H54 (cell line): ENCODE data around the gene AAMDC.
"Not testable (repeated sequence)": the region's sequence is repeated elsewhere in the genome, so short reads cannot be mapped to it uniquely, and the experiment has no call there.

Source experiments
- DNase-seq: peaks from one replicate; pipeline ENCODE4 v3.0.0; 2011; ENCODE audit warnings: low spot score, mixed read lengths; ENCODE audit not compliant: insufficient read length
- FAIRE-seq: peaks from 3 replicates; lab custom pipeline; 2011; peaks lifted over from hg19 to GRCh38; lab: Jason Lieb, UNC
- POLR2A ChIP-seq: IDR thresholded peaks from 2 replicates; pipeline ENCODE4 v1.6.1; 2011; ENCODE audit warnings: low read depth, mild to moderate bottlenecking, low read length

The AAMDC gene

DNA sequence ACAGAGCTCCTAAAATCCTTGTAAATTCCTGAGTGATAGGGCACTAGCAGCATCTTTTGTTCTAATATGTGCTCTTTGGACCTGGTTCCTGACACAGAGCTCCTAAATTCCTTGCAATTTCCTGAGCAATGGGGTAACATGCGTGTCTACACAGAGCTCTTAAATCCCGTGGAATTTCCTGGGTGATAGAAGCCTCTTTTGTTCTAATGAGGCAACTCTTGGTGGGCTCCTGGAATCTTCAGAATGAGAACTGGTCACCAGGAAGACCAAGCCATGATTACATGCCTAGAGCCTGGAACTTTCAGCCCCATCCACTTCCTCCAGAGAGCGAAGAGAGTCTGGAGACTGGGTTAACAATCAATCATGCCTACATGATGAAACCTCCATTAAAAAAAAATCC, 19.5 kb upstream of the AAMDC start:
- DNase-seq (no peak), FAIRE-seq (no peak)
- TF ChIP-seq POLR2A: no peak

DNA sequence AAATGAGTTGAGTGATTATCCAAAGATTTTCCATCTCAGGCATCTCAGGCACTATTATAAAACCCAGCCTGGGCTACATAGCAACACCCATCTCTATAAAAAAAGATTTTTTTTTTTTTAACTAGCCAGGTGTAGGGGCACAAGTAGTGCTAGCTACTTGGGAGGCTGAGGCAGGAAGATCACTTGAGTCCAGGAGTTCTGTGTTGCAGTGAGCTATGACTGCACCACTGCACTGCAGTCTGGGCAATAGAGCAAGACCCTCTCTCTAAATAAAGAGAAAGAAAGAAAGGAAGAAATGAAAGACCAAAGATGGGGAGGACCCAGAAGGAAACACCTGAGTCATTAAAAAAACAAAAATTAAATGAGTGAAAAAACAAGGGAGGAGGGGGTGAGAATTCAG, 14.5 kb upstream of the AAMDC start:
- no peak for FAIRE-seq
- no peak for DNase-seq
- TF ChIP-seq POLR2A: no peak

DNA sequence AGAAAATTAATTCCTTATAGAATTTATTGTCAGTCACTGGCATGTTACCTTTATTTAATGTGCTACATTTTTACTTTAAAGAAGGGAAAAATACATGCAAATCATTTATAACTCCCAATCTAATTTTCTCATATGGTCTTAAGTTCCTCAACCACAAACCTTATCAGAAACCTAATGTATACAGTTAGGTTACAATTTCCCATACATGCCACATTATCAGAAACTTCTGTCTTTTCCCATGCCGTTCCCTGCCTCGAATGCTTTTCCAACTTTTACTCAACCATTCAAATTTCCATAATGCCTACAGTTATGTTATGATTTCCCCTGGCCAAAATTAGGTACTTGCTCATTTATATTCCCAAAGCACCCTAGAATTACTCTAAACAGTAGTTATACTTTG, 14.0 kb upstream of the AAMDC start:
- no peak for TF ChIP-seq POLR2A
- no peak for FAIRE-seq

DNA sequence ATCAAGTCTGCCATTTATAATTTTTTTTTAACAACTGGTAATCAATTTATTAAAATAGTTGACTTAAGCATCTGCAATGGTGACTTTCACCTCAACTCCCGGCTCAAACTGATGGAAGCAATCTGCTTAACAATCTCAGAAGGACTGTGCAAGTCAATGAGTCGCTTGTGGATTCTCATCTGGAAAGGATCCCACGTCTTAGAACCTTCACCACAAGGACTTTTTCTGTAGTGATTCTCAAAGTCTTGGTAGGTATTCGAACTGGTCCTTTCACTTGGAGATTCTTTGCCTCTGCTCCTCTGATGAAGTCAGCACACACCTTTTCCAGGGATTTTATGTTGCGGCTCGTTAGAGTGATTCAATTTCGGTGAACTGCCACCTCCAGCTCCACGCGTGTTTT, 7.7 kb upstream of the AAMDC start:
- no peak for TF ChIP-seq POLR2A
- FAIRE-seq (no peak), DNase-seq (no peak)

More for the DNA sequence above, 14.0 kb upstream of the AAMDC start:
- DNase-seq: no peak

DNA sequence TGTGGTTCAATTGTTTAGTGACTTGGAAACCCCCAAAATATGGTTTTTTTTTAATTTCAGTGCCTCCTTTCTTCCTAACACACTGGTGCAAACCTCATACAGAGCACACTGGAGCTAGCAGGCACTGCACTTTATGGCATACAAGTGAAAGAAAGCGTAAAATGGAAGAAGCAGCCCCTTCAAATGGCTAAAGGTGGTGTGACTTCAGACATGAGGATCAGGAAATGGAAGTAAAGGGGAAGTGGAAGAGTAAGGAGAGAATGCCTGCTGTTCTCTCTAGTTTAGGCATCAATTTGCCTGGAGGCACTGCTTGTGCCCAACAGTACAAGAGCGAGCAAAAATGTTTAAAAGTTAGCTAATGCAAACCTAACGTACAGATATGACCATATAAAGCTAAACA, 6.1 kb upstream of the AAMDC start:
- no peak for FAIRE-seq
- TF ChIP-seq POLR2A: no peak
- no peak for DNase-seq

DNA sequence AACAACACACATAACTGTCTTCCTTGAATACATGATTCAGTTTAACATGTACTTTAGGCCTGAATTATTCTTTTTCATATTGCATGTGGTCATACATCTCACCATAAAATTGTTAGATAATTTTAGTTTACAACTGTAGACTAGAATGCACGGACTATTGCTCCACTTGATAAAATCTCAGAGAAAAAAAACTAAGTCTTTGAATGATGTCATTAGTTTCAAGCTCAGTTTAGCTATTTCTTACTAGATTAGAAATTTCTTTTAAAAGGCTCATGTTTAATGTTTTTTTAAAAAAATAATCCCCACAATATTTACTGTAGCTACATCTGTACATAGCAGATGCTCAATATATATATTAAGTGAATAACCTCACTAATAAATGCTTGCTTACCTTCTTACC, 5.5 kb upstream of the AAMDC start:
- TF ChIP-seq POLR2A: no peak
- DNase-seq (no peak), FAIRE-seq (no peak)

DNA sequence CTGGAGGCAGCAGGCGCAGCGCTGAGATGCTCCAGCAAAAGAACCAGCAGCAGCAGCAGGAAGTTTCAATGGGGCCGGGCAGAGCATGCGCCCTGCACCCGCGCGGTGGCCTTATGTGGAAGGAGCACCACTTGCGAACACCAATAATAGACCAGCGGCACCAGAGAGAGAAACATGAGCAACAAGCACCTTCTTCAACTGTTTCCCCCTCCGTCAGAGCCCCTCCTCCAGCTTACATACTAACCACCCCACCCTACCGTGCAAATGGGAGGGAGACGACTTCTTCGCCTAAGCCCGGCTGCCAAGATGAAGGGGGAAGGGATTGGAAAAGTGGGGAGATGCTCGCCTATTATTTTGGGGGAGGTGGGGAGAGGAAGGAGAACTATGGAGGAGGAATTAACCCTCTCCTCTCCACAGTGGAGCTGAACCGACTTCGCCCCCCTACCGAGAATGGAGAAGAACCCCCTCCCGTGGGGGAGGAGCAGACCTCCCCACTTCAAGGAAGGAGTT, 1.5 kb upstream of the AAMDC start:
- peak; percentile 73 for FAIRE-seq
- DNase-seq: peak; percentile 58
- TF ChIP-seq POLR2A: peak; percentile 52

DNA sequence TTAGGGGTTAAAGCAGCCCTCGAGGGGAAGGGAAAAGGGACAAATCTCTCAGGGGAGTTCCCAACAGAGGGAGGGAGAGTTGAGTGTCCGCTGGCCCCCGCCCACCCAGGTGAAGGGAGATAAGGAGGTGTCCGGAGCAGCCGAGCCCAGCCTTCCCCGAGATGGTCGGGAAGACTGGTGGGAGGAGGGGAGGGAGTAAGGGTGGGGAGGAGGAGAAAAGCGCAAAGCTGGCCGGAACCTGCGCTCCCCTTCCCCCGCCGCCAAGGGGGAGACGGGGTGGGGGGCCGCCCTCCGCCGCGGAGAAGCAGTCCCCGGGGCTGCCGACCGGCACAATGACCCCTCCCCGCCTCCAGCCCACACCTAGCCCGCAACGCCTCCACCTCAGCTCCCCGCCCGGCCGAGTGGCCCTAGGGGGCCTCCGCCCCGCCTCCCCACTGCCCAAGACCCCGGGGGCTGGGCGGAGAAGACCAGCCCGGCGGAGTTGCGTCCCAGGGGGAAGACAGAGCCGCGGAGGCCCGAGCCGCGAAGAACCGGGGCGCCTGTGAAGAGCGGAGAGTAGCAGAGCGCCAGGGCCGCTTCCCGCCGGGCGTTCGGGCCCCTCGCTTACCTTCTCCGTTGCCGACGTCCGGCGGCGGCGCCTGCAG, 901 bp upstream of the AAMDC start:
- FAIRE-seq (no peak), DNase-seq (peak; percentile 26)
- no peak for TF ChIP-seq POLR2A

DNA sequence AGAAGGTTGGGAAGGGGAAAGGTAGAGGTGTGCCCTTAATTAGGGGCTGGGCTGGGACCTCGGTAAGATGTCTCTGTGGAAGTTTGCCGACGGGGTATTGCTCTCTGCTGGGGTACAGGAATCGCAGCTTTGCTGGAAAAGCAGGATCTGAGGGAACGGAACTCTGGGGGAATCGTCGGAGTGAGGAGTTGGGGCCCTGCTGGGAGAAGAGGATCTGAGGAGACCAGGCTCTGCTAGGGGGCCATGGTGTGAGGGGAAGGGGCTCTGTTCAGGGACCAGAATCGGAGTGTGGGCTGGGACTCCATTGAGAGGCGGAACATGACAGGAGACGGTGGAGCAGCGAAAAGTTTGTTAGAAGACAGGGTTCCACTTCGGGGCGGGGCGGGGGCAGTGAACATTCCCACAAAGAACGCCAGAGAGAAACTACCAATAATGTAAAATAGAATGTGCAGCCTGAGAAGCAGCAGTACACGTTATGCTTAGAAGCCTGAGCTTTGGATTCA, 456 bp downstream of the AAMDC start:
- FAIRE-seq (no peak), DNase-seq (peak; percentile 16)
- TF ChIP-seq POLR2A: no peak

DNA sequence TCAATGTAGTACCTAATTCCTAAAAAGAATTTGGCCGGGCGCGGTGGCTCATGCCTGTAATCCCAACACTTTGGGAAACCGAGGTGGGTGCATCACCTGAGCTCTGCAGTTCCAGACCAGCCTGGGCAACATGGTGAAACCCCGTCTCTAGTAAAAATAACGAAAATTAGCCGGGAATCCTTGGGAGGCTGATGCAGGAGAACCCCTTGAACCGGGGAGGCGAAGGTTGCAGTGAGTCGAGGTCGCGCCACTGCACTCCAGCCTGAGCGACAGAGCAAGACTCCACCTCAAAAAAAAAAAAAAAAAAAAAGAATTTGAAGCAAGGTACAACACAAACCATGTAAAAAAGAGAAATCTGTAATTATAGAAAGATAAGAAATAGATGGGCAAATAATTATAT, 1.2 kb downstream of the AAMDC start:
- DNase-seq, FAIRE-seq: not testable (repeated sequence)

DNA sequence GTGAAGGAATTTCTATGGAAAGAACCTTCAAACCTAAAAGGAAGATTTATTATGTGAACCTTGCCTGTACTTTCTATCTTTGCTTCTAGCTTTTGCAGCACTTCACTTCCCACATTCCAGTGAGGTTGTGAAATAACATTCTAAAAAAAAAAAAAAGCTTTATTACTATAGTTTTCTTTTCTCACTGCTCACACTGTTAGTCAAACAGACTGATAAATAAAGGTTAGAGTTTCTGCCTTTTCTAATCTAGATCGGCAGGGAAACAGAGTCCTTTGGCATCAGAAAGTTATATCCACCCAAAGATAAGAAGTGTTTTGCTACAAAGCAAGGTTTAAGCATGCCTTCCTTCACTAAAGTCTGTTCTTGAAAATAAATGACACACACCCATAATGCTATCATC, 2.8 kb downstream of the AAMDC start:
- FAIRE-seq (no peak), DNase-seq (no peak)
- no peak for TF ChIP-seq POLR2A

DNA sequence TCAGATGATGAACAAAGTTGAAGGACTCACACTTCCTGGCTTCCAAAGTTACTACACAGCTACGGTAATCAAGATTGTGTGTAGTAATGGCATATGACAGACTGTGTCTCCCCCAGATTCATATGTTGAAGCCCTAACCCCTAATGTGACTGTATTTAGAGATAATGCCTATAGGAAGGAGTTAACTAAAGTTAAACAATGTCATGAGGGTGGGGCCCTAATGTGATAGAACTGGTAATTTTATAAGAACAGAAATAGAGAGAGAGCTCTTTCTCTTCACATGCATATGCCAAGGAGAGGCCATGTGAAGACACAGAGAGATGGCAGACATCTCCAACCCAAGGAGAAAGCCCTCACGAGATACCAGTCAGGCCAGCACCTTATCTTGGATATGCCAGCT, 8.0 kb downstream of the AAMDC start:
- no peak for DNase-seq
- FAIRE-seq: no peak
- no peak for TF ChIP-seq POLR2A

DNA sequence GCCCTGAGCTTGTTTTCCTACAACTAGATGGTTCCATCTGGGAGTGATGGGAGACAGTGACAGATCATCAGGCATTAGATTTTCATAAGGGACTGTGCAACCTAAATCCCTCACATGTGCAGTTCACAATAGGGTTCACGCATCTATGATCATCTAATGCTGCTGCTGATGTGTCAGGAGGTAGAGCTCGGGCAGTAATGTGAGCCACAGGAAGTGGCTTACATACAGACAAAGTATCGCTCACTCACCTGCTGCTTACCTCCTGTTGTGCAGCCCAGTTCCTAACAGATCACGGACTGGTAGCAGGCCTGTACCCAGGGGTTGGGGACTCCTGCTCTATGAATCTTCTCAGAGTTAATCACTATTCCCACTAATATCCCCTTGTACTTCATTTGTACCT, 12.4 kb downstream of the AAMDC start:
- FAIRE-seq (no peak), DNase-seq (no peak)
- no peak for TF ChIP-seq POLR2A

DNA sequence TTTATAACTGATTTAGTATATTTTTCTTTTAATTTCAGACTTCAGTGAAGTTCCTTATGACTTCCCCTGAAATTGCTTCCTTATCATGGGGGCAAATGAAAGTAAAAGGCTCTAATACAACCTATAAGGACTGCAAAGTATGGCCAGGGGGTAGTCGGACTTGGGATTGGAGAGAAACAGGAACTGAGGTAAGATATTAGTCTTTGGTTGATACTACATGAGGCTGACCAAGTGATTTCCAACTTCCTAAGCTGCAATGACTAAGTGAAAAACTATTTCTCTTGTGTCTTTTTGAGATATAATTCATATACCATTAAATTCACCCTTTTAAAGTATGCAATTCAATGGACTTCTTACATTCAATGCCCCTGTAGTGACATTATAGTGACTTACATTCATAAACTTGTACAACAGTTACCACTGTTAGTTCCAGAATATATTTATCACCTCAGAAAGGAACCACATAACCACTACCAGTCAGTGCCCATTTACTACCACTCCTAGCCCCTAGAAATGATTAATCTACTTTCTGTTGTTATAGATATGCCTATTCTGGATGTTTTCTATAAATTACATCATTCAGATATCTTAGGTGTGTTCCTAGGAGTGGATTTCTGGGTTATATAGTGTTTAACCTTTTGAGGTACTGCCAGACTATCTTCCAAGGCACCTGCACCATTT, 21.6 kb downstream of the AAMDC start:
- FAIRE-seq (no peak), DNase-seq (no peak)
- TF ChIP-seq POLR2A: no peak

DNA sequence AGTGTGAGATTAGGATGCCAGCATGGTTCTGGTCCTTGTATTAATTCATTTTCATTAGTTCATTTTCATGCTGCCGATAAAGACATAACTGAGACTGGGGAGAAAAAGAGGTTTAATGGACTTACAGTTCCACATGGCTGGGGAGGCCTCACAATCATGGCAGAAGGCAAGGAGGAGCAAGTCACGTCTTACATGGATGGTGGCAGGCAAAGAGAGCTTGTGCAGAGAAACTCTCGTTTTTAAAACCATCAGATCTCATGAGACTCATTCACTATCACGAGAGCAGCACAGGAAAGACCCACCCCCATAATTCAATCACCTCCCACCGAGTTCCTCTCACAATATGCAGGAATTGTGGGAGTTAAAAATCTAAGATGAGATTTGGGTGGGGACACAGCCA, 22.8 kb downstream of the AAMDC start:
- DNase-seq, FAIRE-seq: not testable (repeated sequence)

DNA sequence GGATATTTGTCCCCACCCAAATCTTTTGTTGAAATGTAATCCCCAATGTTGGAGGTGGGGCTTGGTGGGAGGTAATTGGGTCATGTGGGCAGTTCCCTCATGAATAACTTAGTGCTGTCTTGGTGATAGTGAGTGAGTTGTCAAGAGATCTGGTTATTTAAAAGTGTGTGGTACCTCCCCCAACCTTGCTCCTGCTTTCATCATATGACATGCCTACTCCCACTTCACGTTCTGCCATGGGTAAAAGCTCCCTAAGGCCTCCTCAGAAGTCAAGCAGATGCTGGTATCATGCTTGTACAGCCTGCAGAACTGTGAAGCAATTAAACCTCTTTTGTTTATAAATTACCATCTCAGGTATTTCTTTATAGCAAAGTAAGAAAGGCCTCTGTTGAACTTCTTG, 30.6 kb downstream of the AAMDC start:
- TF ChIP-seq POLR2A: no peak
- no peak for DNase-seq
- no peak for FAIRE-seq
